ENCODE data around the gene SPSB1.

SPSB1 gene

DNA sequence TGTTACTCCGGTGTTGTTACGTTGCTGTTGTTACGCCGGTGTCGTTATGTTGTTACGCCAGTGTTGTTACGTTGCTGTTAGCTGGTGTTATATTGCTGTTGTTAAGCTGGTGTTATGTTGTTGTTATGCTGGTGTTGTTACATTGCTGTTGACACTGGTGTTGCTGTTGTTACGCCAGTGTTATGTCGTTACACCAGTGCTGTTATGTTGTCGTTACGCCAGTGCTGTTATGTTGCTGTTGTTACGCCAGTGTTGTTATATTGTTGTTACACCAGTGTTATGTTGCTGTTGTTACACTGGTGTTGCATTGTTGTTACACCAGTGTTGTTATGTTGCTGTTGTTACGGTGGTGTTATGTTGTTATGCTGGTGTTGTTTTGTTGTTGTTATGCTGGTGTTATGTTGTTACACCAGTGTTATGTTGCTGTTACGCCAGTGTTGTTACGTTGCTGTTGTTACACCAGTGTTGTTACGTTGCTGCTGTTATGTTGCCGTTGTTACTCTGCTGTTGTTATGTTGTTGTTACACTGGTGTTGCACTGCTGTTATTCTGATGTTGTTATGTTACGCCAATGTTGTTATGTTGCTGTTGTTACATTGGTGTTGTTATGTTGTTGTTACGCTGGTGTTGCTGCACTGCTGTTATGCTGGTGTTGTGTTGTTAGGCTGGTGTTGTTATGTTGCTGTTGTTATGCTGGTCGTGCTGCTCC lies 32.5 kb upstream of the SPSB1 start:
- DNase-seq: no peak

- DNase-seq: no peak
Observed at GRCh38 chr1:9261496-9261895, 31.2 kb upstream of the SPSB1 start.

DNA sequence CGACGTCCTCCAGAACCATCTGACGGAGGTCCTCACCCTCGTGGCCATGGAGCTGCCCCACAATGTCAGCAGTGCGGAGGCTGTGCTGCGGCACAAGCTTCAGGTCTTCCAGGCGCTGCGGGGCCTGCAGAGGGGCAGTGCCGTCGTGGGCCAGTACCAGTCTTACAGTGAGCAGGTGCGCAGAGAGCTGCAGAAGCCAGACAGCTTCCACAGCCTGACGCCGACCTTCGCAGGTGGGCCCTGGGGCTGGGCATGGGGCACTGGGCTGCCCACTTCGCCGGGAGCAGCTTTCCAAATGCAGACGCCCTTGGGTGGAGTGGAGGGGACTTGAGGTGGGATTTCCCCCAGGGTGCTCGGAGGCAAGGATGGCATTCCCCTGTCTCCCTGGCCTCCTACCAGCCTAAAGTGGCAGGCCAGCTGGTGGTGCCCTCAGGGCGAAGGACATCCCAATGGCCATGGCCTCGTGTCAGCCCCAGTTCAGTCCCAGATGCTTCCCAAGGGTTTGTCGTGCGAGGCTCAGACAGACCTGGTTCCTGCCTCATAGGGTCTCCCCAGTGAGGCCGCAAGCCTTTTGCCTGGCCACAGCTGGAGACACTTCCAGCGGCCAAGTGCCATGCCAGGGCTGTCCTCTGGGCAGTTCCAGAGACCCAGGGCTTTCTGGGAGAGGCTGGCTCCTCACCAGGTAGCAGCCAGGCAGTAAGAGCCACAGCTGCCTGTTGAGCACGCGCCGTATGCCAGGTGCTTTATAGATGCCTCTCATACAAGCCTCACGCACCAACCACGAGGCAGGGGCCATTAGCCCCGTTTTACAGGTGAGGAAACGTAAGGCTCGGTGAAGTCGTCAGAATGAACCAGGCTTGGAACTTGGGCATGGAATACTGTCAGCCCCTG lies 30.4 kb upstream of the SPSB1 start:
- no peak for DNase-seq

- DNase-seq: no peak
Observed at GRCh38 chr1:9263276-9263855, 29.3 kb upstream of the SPSB1 start.

DNA sequence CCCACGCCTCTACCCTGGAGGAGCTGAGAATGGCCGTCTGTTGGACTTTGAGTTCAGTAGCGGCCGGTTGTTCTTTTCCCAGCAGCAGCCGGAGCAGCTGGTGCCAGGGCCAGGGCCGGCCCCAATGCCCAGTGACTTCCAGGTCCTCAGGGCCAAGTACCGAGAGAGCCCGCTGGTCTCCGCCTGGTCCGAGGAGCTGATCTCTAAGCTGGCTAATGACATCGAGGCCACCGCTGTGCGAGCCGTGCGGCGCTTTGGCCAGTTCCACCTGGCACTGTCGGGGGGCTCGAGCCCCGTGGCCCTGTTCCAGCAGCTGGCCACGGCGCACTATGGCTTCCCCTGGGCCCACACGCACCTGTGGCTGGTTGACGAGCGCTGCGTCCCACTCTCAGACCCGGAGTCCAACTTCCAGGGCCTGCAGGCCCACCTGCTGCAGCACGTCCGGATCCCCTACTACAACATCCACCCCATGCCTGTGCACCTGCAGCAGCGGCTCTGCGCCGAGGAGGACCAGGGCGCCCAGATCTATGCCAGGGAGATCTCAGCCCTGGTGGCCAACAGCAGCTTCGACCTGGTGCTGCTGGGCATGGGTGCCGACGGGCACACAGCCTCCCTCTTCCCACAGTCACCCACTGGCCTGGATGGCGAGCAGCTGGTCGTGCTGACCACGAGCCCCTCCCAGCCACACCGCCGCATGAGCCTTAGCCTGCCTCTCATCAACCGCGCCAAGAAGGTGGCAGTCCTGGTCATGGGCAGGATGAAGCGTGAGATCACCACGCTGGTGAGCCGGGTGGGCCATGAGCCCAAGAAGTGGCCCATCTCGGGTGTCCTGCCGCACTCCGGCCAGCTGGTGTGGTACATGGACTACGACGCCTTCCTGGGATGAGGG lies 28.5 kb upstream of the SPSB1 start:
- no peak for DNase-seq

- no peak for DNase-seq
Observed at GRCh38 chr1:9265037-9265436, 27.7 kb upstream of the SPSB1 start.

- no peak for DNase-seq
Observed at GRCh38 chr1:9265968-9266367, 26.7 kb upstream of the SPSB1 start.

DNA sequence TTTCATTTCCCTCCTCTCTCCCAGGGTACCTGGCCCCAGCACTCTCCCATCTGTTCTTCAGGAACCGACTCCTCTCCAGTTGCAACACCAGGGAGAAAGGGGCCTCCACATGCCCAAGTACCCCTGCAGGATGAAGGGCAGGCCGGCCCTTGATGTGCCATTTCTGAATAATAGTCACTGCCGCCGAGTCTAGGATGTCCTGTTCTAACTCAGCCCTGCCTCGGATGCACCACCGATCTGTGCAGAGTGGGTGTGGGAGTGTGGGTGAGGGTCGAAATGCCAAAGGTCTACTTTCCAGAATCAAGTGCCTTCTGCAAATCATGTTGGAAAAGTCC lies 25.4 kb upstream of the SPSB1 start:
- DNase-seq: no peak

- no peak for DNase-seq
Observed at GRCh38 chr1:9267827-9268581, 24.7 kb upstream of the SPSB1 start.

- DNase-seq: no peak
Observed at GRCh38 chr1:9269078-9269501, 23.6 kb upstream of the SPSB1 start.

DNA sequence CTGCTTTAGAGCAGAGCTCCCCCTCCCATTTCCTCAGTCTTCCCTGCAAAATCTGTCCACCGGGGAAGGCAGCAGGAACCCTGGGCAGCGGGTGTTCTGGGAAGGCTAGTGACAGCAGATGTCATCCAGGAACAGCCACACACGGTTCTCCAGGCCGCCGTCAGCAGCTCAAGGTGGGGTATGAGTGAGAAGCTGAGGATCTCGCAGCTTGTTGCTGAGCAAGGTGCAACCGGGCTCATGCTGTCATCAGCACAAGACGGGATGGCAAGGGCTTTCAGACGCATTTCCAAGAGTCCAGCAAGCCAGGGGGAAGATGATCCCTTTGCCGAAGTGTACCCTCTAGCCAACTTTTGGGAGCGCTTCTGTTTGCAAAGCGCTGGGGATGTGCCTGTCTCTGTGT lies 23.0 kb upstream of the SPSB1 start:
- DNase-seq: no peak

- DNase-seq: no peak
Observed at GRCh38 chr1:9270290-9270883, 22.3 kb upstream of the SPSB1 start.

DNA sequence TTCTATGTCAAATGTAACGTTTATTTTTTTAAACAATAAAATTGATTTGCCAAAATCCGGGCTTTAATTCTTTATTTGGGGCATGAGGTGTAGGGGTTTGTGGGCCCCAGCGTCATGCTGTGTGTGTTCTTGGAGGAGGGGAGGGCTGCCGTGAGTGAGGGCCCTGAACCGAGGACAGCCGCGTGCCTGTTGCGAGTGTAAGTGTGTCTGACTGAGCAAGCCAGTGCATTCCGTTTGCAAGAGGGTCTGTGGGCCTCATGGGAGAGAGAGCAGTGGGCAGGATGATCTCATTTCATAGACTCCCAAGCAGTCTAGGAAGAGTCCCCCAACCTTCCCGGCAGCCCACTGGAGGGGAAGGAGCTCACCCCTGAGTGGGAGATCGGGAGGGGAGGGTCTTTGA lies 21.4 kb upstream of the SPSB1 start:
- no peak for DNase-seq

DNA sequence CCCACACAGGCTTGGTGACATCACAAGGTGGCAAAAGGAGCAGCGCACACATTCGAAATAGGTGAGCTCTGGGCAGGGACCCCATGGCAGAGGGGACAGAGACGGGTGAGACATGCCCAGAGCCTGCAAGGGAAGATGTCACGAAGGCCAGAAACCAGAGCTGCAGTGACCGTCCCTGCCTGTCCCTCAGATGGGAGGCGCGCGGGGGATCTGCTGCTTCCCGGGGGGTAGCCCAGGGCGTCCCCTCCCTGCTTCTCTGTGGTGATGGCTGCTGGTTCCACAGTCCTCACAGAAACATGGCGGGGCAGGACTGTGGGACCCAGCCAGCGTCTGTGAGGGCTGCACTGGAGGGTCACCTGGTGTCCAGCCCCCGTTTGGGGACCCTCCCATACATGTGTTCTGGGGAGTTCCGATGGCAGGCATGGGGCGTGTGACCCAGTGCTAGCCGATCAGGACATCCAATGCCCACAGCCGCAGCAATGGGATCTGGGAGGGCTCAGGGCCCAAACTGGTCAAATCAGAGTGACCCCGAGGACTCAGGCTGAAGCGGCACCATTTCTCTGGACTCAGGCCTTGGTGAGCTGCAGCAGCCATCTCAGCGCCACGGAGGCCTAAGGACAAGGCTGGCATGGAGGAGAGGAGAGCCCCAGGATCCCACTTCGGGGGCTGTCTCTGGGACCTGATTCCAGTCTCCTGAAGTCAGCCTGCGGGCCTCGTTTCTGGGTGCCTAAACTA lies 20.7 kb upstream of the SPSB1 start:
- DNase-seq: no peak

DNA sequence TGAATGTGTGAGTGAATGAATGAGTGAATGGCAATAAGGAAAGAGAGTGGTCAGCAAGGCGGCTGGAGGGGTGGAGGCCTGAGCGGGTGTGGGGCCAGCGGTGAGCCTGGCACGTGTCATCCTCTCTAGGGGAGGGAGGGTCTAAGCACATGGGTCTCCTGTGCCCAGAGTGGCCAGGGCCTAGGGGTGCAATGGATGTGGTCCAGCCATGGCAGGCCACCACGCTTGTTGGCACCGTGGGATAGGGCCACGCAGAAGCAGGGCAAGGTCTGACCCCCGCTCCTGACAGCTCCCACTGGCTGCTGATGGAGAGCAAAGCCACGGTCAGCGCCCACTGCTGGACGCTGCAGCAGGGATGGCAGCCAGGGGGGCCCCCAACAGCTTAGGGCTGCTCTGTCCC lies 19.5 kb upstream of the SPSB1 start:
- no peak for DNase-seq

- no peak for DNase-seq
Observed at GRCh38 chr1:9275161-9275560, 17.5 kb upstream of the SPSB1 start.

- DNase-seq: peak; percentile 78
Observed at GRCh38 chr1:9275567-9276034, 17.1 kb upstream of the SPSB1 start.

GRCh38 chr1:9278116-9278515 lies 14.6 kb upstream of the SPSB1 start:
- DNase-seq: no peak

- DNase-seq: no peak
Observed at GRCh38 chr1:9278585-9279153, 14.0 kb upstream of the SPSB1 start.

DNA sequence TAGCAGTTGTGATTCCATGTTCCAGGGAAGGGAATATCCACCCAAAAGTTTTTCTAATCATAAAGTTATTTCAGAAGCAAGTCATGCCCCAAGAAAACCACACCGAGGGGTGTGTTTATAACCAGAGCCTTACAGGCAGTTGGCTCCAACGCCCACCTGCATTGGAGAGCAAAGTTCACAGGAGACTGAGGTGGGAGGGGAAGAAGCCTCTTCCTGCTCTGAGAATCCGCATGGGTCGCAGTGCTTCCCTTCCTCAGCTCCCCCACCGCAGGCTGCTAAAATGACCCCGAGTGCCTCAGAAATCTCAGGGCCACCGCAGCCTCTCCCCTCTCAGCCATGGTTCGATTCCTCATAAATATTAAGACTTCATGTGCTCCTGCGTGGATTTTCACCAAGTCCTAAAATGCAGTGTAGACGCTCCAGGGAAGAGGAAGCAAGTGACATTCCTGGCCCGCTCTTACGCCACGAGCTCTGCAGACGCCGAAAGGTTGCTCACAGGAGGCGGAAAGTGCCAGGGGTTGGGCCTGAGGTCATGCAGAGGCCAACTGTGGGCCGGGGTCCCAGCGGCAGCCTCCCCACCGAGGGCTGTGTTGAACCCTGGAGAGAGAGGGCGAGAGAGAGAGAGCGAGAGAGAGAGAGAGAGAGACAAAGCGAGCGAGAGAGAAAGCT lies 13.4 kb upstream of the SPSB1 start:
- no peak for DNase-seq

Measured in CD4-positive, alpha-beta T cell treated with Interleukin-15 for 1 hour (primary cell).